HepG2 (cell line): ENCODE measurements around the gene CYP11A1. TPM values are rescaled to one million over a fixed set of nuclear protein-coding genes. Genes with fewer than 3 reads are reported as not detected.
A peak's percentile ranks its signal among the peaks of the same experiment; 100 is the strongest.

ENCODE experiments used
- ATAC-seq: fragments of 200-7000 bp; cut with Tn5 transposase; 3 replicates; pipeline ENCODE4 v1.9.1; 2020; ENCODE audit warnings: mild to moderate bottlenecking, moderate library complexity
- BruUV-seq: library from RNA; stranded (reverse); fragments of 400-500 nt; replicated peaks from 2 replicates; lab custom pipeline; 2021; lab: Mats Ljungman, UMichigan
- CTCF ChIA-PET: fragments of 300-600 bp; formaldehyde crosslinking; extraction: SDS; loops from one replicate; lab custom pipeline; 2021; ENCODE audit warnings: low total read pairs, inconsistent platforms, low intra/inter-chr PET ratio; lab: Yijun Ruan, JAX
- POLR2A ChIA-PET: fragments of 350-600 bp; sonication (Branson Sonifier 250); formaldehyde crosslinking; loops from one replicate; lab custom pipeline; 2020; ENCODE audit warnings: antibody characterized with exemption, inconsistent platforms; lab: Yijun Ruan, JAX
- DNase-seq: peaks from one replicate; pipeline ENCODE4 v3.0.0-alpha.2; 2015; ENCODE audit warnings: low spot score
- FAIRE-seq: peaks from 3 replicates; lab custom pipeline; 2011; peaks lifted over from hg19 to GRCh38; lab: Jason Lieb, UNC
- H2AFZ ChIP-seq: one replicate; pipeline ENCODE4 v1.6.1; 2011; ENCODE audit warnings: low read length, inconsistent platforms
- H3K27ac ChIP-seq: fragments of 300-600 bp; 3 replicates; pipeline ENCODE4 v1.8.0; 2011; ENCODE audit warnings: mixed run types, mild to moderate bottlenecking, mixed read lengths, low read length, inconsistent platforms; ENCODE audit not compliant: insufficient read depth; ENCODE audit errors: extremely low read length
- H3K27me3 ChIP-seq, 2 experiments: fragments of 200-600 bp in 1 of 2; 2 replicates in 1 of 2; 3 replicates in 1 of 2; pipeline versions ENCODE4 v1.6.0 to v1.8.0; 2011; ENCODE audit warnings: low read length in 2 of 2, mild to moderate bottlenecking in 2 of 2, moderate library complexity in 2 of 2, inconsistent platforms in 1 of 2; ENCODE audit not compliant: insufficient read depth in 2 of 2, control insufficient read depth in 1 of 2
- H3K36me3 ChIP-seq, 2 experiments: fragments of 200-600 bp in 1 of 2; replicated peaks in 1 of 2; 2 replicates in 1 of 2; 3 replicates in 1 of 2; pipeline versions ENCODE4 v1.5.1 to v1.8.0; 2011; ENCODE audit warnings: low read length in 2 of 2, inconsistent platforms in 1 of 2; ENCODE audit not compliant: insufficient read depth in 2 of 2, control insufficient read depth in 1 of 2
- H3K4me1 ChIP-seq: 2 replicates; pipeline ENCODE4 v1.5.1; 2012; ENCODE audit warnings: low read length, inconsistent platforms; ENCODE audit not compliant: insufficient read depth
- H3K4me2 ChIP-seq: 2 replicates; pipeline ENCODE4 v1.6.0; 2011; ENCODE audit warnings: low read depth, low read length, inconsistent platforms
- H3K4me3 ChIP-seq, 3 experiments: fragments of 200-600 bp in 1 of 3; sonication (generic), shearing (Covaris generic) in 1 of 3; replicated peaks in 1 of 3; 2 replicates each; pipeline ENCODE4 v1.5.1; 2011 to 2016; ENCODE audit warnings: low read length in 3 of 3, inconsistent platforms in 2 of 3, low read depth in 2 of 3, mild to moderate bottlenecking in 2 of 3, control low read depth in 1 of 3, mixed read lengths in 1 of 3; ENCODE audit not compliant: insufficient read depth in 1 of 3
- H3K79me2 ChIP-seq: one replicate; pipeline ENCODE4 v1.6.1; 2011; ENCODE audit warnings: low read length, inconsistent platforms; ENCODE audit not compliant: insufficient read depth
- H3K9ac ChIP-seq: 2 replicates; pipeline ENCODE4 v1.6.0; 2011; ENCODE audit warnings: mild to moderate bottlenecking, low read depth, low read length, inconsistent platforms; ENCODE audit not compliant: insufficient read depth
- H3K9me3 ChIP-seq: 2 replicates; pipeline ENCODE4 v1.5.1; 2012; ENCODE audit warnings: mild to moderate bottlenecking, low read length
- H4K20me1 ChIP-seq: 2 replicates; pipeline ENCODE4 v1.6.0; 2011; ENCODE audit warnings: inconsistent platforms, mild to moderate bottlenecking, low read length, moderate library complexity; ENCODE audit not compliant: insufficient read depth
- MED1 ChIP-seq: sonication (generic); formaldehyde crosslinking; IDR thresholded peaks from 2 replicates; pipeline ENCODE4 v1.4.0; 2020; ENCODE audit warnings: missing genetic modification reagents
- ZMYM3 ChIP-seq: sonication (generic); formaldehyde crosslinking; IDR thresholded peaks from 2 replicates; pipeline ENCODE4 v1.5.1; 2020; ENCODE audit warnings: mild to moderate bottlenecking, missing genetic modification reagents
- WGBS: methylation state at CpG from one replicate; pipeline ENCODE4 v1.1.6; 2017; ENCODE audit warnings: low lambda C conversion rate; 5-methylcytosine and 5-hydroxymethylcytosine counted together
- in situ Hi-C: cut with HindIII; loops from 2 replicates; pipeline ENCODE4 v1.10.0; 2017; ENCODE audit warnings: low pct_unique_long_range_greater_than_20kb; ENCODE audit not compliant: extremely low pct_ligation_motif_present
- intact Hi-C: fragments of 100-400 bp; cut with micrococcal nuclease; formaldehyde crosslinking; loops from one replicate; pipeline ENCODE4 v1.10.0; 2022; ENCODE audit not compliant: unreplicated experiment
- polyA plus RNA-seq, 8 experiments: library from polyadenylated mRNA; depleted of rRNA in 3 of 8; stranded (reverse) in 7 of 8; unstranded in 1 of 8; fragments of >200 nt; fragmentation: Illumina TruSeq in 4 of 8; extraction: Trizol in 4 of 8; gene quantifications; 2 replicates each; pipeline versions ENCODE4 v1.2.1 to v1.2.3, GENCODE V29; 2011 to 2016; ENCODE audit warnings: low read depth in 4 of 8, missing spikeins in 1 of 8, mixed read lengths in 1 of 8; ENCODE audit not compliant: insufficient read depth in 1 of 8
- total RNA-seq, 5 experiments: library from RNA; depleted of rRNA; stranded (reverse); fragments of >200 nt; fragmentation: Illumina TruSeq; extraction: Trizol; gene quantifications; 2 replicates each; pipeline ENCODE4 v1.2.3, GENCODE V29; 2016; ENCODE audit warnings: low read depth in 1 of 5
- TF ChIP-seq, protein P1 (sequence below): sonication (generic); formaldehyde crosslinking; IDR thresholded peaks from 2 replicates; pipeline ENCODE4 v1.4.0; 2020; ENCODE audit warnings: missing genetic modification reagents

CYP11A1 gene
- total and polyA plus RNA-seq, 2 of the 13 experiments (the other 11 are each of a cell fraction or from before 2014, with no cell fraction given) = 0.66 to 0.92 TPM

DNA sequence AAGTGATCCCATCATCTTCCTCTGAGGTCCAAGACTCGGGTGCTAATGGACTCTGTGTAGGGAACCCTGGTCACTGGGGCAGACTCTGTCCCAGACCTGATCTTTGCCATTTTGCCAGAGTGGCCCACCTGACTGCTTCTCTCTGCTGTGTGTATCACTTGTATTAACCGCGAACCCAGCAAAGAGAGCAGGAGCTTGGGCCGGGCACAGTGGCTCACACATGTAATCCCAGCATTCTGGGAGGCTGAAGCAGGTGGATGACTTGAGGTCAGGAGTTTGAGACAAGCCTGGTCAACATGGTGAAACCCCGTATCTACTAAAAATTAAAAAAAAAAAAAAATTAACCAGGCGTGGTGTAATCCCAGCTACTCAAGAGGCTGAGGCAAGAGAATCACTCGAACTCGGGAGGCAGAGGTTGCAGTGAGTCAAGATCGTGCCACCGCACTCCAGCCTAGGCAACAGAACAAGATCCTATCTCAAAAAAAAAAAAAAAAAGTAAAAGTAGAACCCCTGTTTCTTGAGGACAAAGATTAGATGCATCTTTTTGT is 32.9 kb upstream of the CYP11A1 start (continued):
- TF ChIP-seq, protein P1, sequence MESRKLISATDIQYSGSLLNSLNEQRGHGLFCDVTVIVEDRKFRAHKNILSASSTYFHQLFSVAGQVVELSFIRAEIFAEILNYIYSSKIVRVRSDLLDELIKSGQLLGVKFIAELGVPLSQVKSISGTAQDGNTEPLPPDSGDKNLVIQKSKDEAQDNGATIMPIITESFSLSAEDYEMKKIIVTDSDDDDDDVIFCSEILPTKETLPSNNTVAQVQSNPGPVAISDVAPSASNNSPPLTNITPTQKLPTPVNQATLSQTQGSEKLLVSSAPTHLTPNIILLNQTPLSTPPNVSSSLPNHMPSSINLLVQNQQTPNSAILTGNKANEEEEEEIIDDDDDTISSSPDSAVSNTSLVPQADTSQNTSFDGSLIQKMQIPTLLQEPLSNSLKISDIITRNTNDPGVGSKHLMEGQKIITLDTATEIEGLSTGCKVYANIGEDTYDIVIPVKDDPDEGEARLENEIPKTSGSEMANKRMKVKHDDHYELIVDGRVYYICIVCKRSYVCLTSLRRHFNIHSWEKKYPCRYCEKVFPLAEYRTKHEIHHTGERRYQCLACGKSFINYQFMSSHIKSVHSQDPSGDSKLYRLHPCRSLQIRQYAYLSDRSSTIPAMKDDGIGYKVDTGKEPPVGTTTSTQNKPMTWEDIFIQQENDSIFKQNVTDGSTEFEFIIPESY = no peak

DNA sequence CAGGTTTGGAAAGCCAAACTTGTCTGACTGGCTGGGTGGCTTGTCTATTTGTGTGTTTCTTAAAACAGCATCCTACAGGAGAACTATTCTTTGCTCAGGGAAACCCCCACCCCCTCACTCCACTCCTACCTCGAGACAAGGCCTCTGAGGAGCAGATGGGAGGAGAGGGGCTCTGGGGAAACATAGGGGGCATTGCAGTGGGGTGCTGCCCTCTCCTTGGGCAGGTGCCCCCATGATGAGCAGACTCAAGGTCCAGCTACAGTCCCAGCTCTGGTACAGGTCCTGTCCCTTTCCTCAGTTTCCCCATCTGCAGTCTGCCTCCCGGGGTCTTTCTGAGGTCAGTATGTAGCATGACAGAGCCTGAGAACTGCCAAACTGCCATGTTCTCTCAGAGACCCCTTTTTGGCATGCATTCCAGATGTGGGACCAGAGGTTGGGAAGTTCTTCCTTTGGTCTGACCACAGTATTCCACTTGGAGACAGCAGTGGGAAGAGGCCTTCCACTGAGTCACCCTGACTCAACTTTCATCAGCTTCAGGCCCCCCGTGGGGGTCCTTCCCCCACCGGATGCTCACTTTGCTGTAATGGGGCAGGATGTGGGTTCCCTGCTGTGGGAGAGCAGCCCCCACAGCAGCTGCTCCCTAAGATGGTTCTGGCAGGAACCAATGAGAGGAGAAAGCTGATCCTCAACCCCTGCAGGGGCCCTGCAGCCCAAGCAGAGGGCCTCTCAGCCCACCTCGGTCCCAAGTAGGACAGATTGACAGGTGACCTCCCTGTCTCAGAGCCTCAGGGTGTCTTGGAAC is 32.3 kb upstream of the CYP11A1 start:
- no peak overlapping the region for H3K27ac ChIP-seq
- H3K9ac ChIP-seq = no peak overlapping the region
- in situ Hi-C loops = no loop called here
- no peaks in the 10 kb centered on the region for H3K9me3 ChIP-seq
- H2AFZ ChIP-seq = no peak overlapping the region
- POLR2A ChIA-PET = interaction anchor here (0.8 kb wide), 1 partner anchor 43 kb away, joined by 3 read pairs; no protein-coding TSS in a partner anchor
- CTCF ChIA-PET = no interaction called here
- ATAC-seq (no peak), DNase-seq (no peak), FAIRE-seq (no peak)
- H3K4me1 ChIP-seq = peaks cover 63% of the 10 kb centered on the region
- 0 out of 2 replicates have a peak, but pooled peaks have one; percentile 16 for TF ChIP-seq ZMYM3 (CRISPR knock-in tag)
- TF ChIP-seq MED1 (CRISPR knock-in tag) = no peak
- 50% methylated on average over 2 of the region's 5 CpGs for WGBS
- H3K4me3 ChIP-seq = no peak overlapping the region
- no peaks in the 10 kb centered on the region for H3K79me2 ChIP-seq
- H3K36me3 ChIP-seq = no peaks in the 10 kb centered on the region
- intact Hi-C loops = no loop called here
- H3K4me2 ChIP-seq = no peak overlapping the region
- no TSS peak for BruUV-seq
- H3K27me3 ChIP-seq = peaks cover 8 to 52% of the 10 kb centered on the region in 2 experiments
- no peaks in the 10 kb centered on the region for H4K20me1 ChIP-seq
